Measurements from ENCODE around the gene SPDYE8.
"Not testable (repeated sequence)": the region's sequence is repeated elsewhere in the genome, so short reads cannot be mapped to it uniquely, and the experiment has no call there.

- TF ChIP-seq, protein P1, sequence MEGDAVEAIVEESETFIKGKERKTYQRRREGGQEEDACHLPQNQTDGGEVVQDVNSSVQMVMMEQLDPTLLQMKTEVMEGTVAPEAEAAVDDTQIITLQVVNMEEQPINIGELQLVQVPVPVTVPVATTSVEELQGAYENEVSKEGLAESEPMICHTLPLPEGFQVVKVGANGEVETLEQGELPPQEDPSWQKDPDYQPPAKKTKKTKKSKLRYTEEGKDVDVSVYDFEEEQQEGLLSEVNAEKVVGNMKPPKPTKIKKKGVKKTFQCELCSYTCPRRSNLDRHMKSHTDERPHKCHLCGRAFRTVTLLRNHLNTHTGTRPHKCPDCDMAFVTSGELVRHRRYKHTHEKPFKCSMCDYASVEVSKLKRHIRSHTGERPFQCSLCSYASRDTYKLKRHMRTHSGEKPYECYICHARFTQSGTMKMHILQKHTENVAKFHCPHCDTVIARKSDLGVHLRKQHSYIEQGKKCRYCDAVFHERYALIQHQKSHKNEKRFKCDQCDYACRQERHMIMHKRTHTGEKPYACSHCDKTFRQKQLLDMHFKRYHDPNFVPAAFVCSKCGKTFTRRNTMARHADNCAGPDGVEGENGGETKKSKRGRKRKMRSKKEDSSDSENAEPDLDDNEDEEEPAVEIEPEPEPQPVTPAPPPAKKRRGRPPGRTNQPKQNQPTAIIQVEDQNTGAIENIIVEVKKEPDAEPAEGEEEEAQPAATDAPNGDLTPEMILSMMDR (IDR thresholded peaks at IDR 0.05) = not testable (repeated sequence)
- peak; percentile 75 to 90 for TF ChIP-seq POLR2A (IDR thresholded peaks at IDR 0.05)
These were observed 23.7 kb downstream of the SPDYE8 start for GRCh38 chr7:73005693-73006447.
